ENCODE results near the gene CBX8. TPM values are rescaled to one million over a fixed set of nuclear protein-coding genes. Genes with fewer than 3 reads are reported as not detected.

CBX8 gene
- total RNA-seq, 2 experiments from 2014 or later = 6.8 to 8.6 TPM

- no peak overlapping the region for H3K4me3 Mint-ChIP-seq
- no peak overlapping the region for H3K27ac Mint-ChIP-seq
- no peak for ATAC-seq
- no peaks in the 10 kb centered on the region for H3K36me3 Mint-ChIP-seq
- no peaks in the 10 kb centered on the region for H3K9me3 Mint-ChIP-seq (ENCODE audit: low read depth)
- CTCF ChIA-PET = interaction anchor here (2.1 to 2.2 kb wide), 2 partner anchors 15 to 49 kb away, joined by 8 to 9 read pairs; partner anchors contain the start of gene CBX8
- H3K27me3 Mint-ChIP-seq = peaks cover 59% of the 10 kb centered on the region
- DNase-seq = no peak
- H3K4me1 Mint-ChIP-seq = peaks cover 5% of the 10 kb centered on the region
These were observed 49.2 kb downstream of the CBX8 start for GRCh38 chr17:79747508-79748294.

GRCh38 chr17:79746889-79747507 lies 49.9 kb downstream of the CBX8 start:
- no peak overlapping the region for H3K27ac Mint-ChIP-seq
- no peaks in the 10 kb centered on the region for H3K36me3 Mint-ChIP-seq
- no peak for DNase-seq
- no peaks in the 10 kb centered on the region for H3K9me3 Mint-ChIP-seq (ENCODE audit: low read depth)
- peaks cover 5% of the 10 kb centered on the region for H3K4me1 Mint-ChIP-seq
- no peak for ATAC-seq
- peaks cover 55% of the 10 kb centered on the region for H3K27me3 Mint-ChIP-seq
- CTCF ChIA-PET = interaction anchor here (0.9 to 4.3 kb wide), 12 partner anchors 15 to 223 kb away, joined by 3 to 28 read pairs (median 8); partner anchors contain the start of genes CBX2, CBX4 and CBX8
- no peak overlapping the region for H3K4me3 Mint-ChIP-seq

- no peak for DNase-seq
- peak overlapping the region; percentile 37 for H3K27ac Mint-ChIP-seq
- no peak overlapping the region for H3K4me3 Mint-ChIP-seq
- peaks cover 47% of the 10 kb centered on the region for H3K27me3 Mint-ChIP-seq
- no peak for ATAC-seq
- H3K9me3 Mint-ChIP-seq (ENCODE audit: low read depth) = no peaks in the 10 kb centered on the region
- H3K36me3 Mint-ChIP-seq = no peaks in the 10 kb centered on the region
- CTCF ChIA-PET = interaction anchor here (0.6 to 4.3 kb wide), 28 partner anchors 10 to 260 kb away, joined by 3 to 28 read pairs (median 5); partner anchors contain the start of genes CBX2, CBX4 and CBX8
- peaks cover 5% of the 10 kb centered on the region for H3K4me1 Mint-ChIP-seq
These were observed 51.2 kb downstream of the CBX8 start for GRCh38 chr17:79745641-79746105.

GRCh38 chr17:79743614-79744013 lies 53.3 kb downstream of the CBX8 start:
- no peak for ATAC-seq
- CTCF ChIA-PET = interaction anchor here (1.0 to 4.3 kb wide), 8 partner anchors 11 to 96 kb away, joined by 3 to 28 read pairs (median 4); partner anchors contain the start of genes CBX2 and CBX4
- no peaks in the 10 kb centered on the region for H3K9me3 Mint-ChIP-seq (ENCODE audit: low read depth)
- DNase-seq = no peak
- no peak overlapping the region for H3K27ac Mint-ChIP-seq
- no peaks in the 10 kb centered on the region for H3K36me3 Mint-ChIP-seq
- peaks cover 10% of the 10 kb centered on the region for H3K4me1 Mint-ChIP-seq
- no peak overlapping the region for H3K4me3 Mint-ChIP-seq
- H3K27me3 Mint-ChIP-seq = peaks cover 53% of the 10 kb centered on the region

DNA sequence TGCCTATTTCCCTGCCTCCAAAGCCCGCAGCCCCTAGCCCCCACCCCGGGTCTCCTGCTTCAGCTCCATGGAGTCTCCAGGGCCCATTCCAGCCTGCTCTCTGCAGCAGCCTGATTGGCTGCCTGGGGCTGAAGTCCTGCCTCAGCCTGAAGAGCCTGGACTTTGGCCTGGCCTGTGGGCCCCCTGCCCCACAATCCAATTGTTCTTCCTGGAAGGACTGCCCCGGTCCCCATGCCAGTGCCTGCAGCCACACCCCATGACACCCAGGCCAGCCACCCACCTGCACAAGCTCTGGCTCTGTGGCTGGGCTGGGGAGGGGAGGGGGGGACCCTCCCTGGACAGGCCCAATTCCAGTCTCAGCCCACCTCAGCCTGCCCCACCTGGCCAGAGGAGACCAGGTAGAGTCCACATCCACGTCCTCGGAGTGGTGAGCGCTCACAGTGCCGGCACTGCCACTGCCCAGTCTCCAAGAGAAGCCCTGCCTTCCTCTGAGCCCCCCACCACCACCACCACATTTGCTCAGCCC lies 53.9 kb downstream of the CBX8 start:
- Mint-ChIP-seq H3K27ac (no peak overlapping the region), H3K27me3 (peaks cover 51% of the 10 kb centered on the region), H3K36me3 (no peaks in the 10 kb centered on the region), H3K4me3 (no peak overlapping the region), H3K9me3 (ENCODE audit: low read depth) (no peaks in the 10 kb centered on the region), H3K4me1 (peaks cover 10% of the 10 kb centered on the region)
- ATAC-seq = no peak
- CTCF ChIA-PET = interaction anchor here (0.9 to 4.3 kb wide), 8 partner anchors 10 to 266 kb away, joined by 3 to 28 read pairs (median 6); partner anchors contain the start of genes CBX2 and CBX4
- DNase-seq = no peak

DNA sequence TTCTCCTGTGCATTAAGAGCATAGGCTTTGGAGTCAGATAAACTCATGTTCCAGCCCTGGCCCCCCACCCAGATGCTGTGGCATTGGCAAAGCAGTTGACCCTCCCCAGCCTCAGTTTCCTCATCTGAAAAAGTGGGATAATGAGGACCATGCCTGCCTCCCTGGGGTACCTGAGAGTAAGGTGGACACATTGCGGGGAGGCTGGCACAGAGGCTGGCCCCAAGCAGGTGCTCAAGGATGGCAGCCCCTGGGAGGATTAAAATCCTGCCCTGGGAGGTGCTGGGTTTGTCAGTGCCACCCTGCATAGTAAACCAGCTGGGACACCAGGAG lies 54.3 kb downstream of the CBX8 start:
- peaks cover 47% of the 10 kb centered on the region for H3K27me3 Mint-ChIP-seq
- H3K36me3 Mint-ChIP-seq = no peaks in the 10 kb centered on the region
- DNase-seq = no peak
- H3K9me3 Mint-ChIP-seq (ENCODE audit: low read depth) = no peaks in the 10 kb centered on the region
- H3K27ac Mint-ChIP-seq = no peak overlapping the region
- no peak overlapping the region for H3K4me3 Mint-ChIP-seq
- peaks cover 10% of the 10 kb centered on the region for H3K4me1 Mint-ChIP-seq
- CTCF ChIA-PET = interaction anchor here (0.6 to 4.3 kb wide), 20 partner anchors 9 to 266 kb away, joined by 3 to 18 read pairs (median 4); partner anchors contain the start of genes CBX4 and CBX8
- no peak for ATAC-seq

Other genes with a start within 250 kb of the CBX8 start
- not detected for gene RBFOX3, start 186.0 kb downstream of the CBX8 start, total RNA-seq
- under 1 TPM; 0.23 TPM for gene ENPP7, start 66.1 kb downstream of the CBX8 start, total RNA-seq
- 1 to 10 TPM; 5.3 to 6.8 TPM for gene CBX2, start 18.9 kb downstream of the CBX8 start, total RNA-seq
- 10 to 100 TPM; 28.3 to 36.7 TPM for gene CBX4, start 42.4 kb upstream of the CBX8 start, total RNA-seq
- 1 to 10 TPM; 1.2 to 2.8 TPM for gene TBC1D16, start 238.8 kb upstream of the CBX8 start, total RNA-seq
- under 1 TPM; 0.20 to 0.84 TPM for gene CCDC40, start 239.6 kb upstream of the CBX8 start, total RNA-seq

Data from activated CD8-positive, alpha-beta memory T cell treated with anti-CD3 and anti-CD28 coated beads, Interleukin-2, amount 10 ng/mL, durations not matched to agents 7 days and 5 days (primary cell).